ELF-1 (cell line): ENCODE data around the gene TUBD1.

Source experiments
- DNase-seq: peaks from one replicate; pipeline ENCODE4 v3.0.0-alpha.2; 2016; ENCODE audit warnings: low read depth, low spot score

Gene TUBD1

DNA sequence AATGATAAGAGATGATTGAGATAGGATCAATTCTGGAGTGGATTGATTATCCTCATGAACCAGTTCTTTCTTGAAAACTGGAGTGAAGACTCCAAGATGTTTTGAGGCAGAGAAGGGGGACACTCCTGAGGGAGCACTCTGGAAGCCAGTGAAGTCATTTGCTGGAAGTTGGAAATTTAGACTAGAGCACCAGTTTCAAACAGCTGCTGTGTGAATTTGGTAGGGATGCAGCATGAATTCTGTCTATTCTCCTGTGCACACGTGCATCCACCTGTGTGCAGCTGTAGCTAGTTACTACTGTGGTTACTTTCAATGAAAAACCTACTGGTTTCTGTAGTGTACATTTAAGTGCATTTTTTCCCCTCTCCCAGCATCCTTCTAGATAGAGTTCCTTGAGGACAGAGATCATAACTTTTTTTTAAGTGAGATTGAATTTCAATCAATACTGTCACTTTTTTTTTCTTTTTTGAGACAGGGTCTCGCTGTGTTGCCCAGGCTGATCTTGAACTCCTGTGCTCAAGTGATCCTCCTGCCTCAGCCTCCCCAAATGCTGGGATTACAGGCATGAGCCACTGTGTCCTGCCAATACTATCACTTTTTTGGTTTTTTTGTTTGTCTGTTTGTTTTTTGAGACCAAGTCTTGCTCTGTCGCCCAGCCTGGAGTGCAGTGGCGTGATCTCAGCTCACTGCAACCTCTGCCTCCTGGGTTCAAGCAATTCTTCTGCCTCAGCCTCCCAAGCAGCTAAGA is 65.9 kb downstream of the TUBD1 start:
- DNase-seq, result no peak

DNA sequence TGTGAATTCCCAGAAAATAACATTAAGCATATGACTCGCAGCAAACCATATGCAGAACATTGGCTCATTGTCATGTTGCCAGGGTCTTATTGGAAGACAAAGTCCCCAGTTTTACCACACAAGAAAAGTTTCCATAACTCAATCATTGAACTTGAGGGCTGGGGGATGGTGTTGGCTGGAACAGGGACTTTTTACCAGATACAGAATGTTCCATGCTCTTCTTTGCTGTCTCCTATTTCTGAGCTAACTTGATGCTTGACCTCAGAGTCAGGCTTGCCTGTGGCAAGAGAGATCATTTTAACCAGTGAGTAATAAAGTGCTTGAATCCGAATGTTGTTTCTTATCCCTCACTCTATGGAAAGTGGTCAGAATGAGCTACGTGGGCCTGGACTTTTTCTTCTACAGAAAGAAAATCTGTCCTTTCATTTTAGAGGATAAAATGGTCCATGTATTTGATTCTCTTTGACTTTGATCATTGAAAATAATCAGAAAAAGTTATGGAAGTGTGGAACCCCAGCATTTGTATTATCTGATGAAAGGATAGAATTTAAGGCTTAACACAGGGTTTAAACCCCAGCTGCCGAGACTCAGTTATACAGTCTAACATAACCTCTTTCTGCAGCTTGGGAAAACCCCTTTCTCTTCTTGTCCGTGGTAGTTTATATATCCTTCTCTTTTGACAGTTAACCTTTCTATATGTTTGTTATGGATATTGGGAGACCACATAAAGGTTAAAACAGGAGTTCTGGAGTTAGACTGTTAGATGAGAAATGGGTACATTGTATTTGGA is 67.0 kb downstream of the TUBD1 start:
- DNase-seq, result no peak

DNA sequence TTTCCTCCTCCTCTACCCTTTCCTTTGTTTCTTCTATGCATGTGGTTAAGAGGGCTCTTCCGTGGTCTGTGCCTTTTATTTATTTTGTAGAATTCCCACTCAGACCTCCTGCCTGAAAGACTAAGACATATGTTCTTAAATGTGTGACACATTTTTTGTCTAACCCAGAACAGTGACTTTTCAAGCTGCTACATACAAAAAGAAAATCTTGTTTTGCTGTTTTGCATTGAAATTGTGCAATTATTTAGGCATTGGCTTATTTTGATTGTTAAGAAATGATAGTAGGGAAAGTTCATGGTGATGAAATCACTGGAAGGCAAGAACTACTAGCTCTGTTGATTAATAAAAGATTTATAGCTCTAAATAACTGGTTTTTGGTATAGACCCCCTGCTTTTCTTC is 76.8 kb downstream of the TUBD1 start:
- DNase-seq, result no peak

DNA sequence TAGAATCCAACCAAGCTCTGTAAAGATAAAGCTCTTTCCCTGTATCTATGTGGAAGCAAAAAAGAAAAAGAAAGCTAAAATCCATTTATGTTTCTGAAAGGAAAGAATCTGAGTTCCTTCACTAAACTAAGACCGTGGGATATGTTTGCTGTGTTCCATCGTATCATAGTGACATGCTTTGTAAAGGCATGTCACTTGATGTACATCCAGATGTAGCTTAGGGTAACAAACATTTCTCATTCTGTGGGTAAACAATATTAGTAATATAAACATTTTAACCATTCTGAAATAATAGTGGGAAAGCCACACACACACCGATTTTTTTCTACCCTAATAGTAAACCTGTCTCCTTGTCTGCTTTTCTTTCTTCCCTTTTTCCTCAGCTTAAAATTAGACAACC is 78.1 kb downstream of the TUBD1 start:
- no peak for DNase-seq

DNA sequence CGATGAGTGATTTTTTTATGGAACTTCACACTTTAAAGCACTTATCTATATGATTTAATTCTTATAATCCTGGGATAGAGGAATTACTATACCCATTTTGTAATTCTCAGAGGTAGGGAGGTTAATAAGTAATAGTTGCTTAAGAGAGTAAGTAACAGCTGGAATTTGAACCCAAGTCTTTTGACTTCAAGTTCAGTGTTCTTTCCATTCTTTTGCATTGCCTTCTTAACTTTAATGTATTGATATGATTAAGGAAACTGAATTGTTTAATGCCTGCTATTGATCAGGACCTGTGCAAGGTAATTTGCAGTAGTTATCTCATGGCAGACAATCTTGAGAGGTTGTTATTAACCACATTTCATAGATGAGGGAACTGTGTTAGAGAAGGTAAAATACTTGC is 78.5 kb downstream of the TUBD1 start:
- DNase-seq, result no peak

GRCh38 chr17:59812139-59812538 is 80.6 kb downstream of the TUBD1 start:
- no peak for DNase-seq

DNA sequence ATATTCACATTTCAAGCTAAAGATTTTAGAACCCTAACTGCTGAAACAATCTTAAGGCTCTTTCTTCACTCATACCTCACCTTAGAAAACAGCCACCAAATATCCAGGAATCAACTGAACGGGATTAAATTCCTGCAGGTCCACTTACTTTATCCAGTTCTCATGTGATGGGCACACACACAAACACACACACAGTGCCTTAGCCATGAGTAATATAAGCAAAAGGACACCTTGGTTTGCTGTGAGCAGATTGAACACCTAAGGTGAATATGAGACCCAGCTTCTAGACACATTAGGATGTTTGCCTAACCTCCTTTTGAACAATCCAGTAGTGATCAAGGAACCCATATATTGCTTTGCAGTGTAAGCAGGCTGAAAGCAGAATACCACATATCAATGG is 81.5 kb downstream of the TUBD1 start:
- no peak for DNase-seq

GRCh38 chr17:59810894-59811153 is 81.9 kb downstream of the TUBD1 start:
- no peak for DNase-seq
